CD4-positive, alpha-beta T cell treated with Interferon gamma for 1 hour (primary cell): ENCODE results near the gene GNG11.
"Not testable (repeated sequence)": the region's sequence is repeated elsewhere in the genome, so short reads cannot be mapped to it uniquely, and the experiment has no call there.

Experiments
- DNase-seq: peaks from one replicate; pipeline ENCODE4 v3.0.0-alpha.2; 2020

GNG11 gene

GRCh38 chr7:93921607-93922566 lies at the start of gene GNG11:
TSS of gene GNG11 (plus strand) at chr7:93921735. CDS start at chr7:93922138, 403 bp downstream.
- DNase-seq, result no peak

GRCh38 chr7:93873998-93874574 lies 47.4 kb upstream of the GNG11 start:
- DNase-seq, result no peak

GRCh38 chr7:93877742-93878141 lies 43.8 kb upstream of the GNG11 start:
- DNase-seq, result no peak

- DNase-seq, result no peak
These were observed 42.2 kb upstream of the GNG11 start for GRCh38 chr7:93879356-93879755.

- no peak for DNase-seq
These were observed 39.1 kb upstream of the GNG11 start for GRCh38 chr7:93882468-93882867.

GRCh38 chr7:93883078-93883916 lies 38.2 kb upstream of the GNG11 start:
- DNase-seq, result no peak

- no peak for DNase-seq
These were observed 37.6 kb upstream of the GNG11 start for GRCh38 chr7:93883917-93884345.

- DNase-seq, result no peak
These were observed 37.0 kb upstream of the GNG11 start for GRCh38 chr7:93884541-93884940.

GRCh38 chr7:93889261-93889660 lies 32.3 kb upstream of the GNG11 start:
- no peak for DNase-seq

GRCh38 chr7:93890041-93890463 lies 31.5 kb upstream of the GNG11 start:
- DNase-seq, result no peak

GRCh38 chr7:93890464-93891068 lies 31.0 kb upstream of the GNG11 start, which contains the start of gene TFPI2:
TSS of gene TFPI2 (minus strand) at chr7:93890753. CDS start at chr7:93890678, 75 bp downstream.
- DNase-seq, result no peak

GRCh38 chr7:93894426-93894825 lies 27.1 kb upstream of the GNG11 start:
- DNase-seq, result no peak

- DNase-seq, result no peak
These were observed 26.4 kb upstream of the GNG11 start for GRCh38 chr7:93894966-93895640.

- no peak for DNase-seq
These were observed 25.5 kb upstream of the GNG11 start for GRCh38 chr7:93895859-93896600.

GRCh38 chr7:93897680-93898079 lies 23.9 kb upstream of the GNG11 start:
- no peak for DNase-seq

GRCh38 chr7:93902777-93903423 lies 18.6 kb upstream of the GNG11 start:
- no peak for DNase-seq

- no peak for DNase-seq
These were observed 15.3 kb upstream of the GNG11 start, which contains the start of gene GNGT1 for GRCh38 chr7:93906267-93906666. TSS of gene GNGT1 (plus strand) at chr7:93906567. CDS start at chr7:93906747, 180 bp downstream.

GRCh38 chr7:93910076-93910994 lies 11.2 kb upstream of the GNG11 start:
- DNase-seq, result no peak

GRCh38 chr7:93911242-93911641 lies 10.3 kb upstream of the GNG11 start:
- not testable (repeated sequence) for DNase-seq
